HG03135 (cell line): ENCODE measurements around the gene NSL1.
"Not testable (repeated sequence)": the region's sequence is repeated elsewhere in the genome, so short reads cannot be mapped to it uniquely, and the experiment has no call there.

Experiments
- ATAC-seq: cut with Tn5 transposase; IDR thresholded peaks from one replicate; pipeline ENCODE4 v1.9.1; 2021; ENCODE audit warnings: mild to moderate bottlenecking, moderate library complexity; ENCODE audit not compliant: unreplicated experiment

NSL1 gene

DNA sequence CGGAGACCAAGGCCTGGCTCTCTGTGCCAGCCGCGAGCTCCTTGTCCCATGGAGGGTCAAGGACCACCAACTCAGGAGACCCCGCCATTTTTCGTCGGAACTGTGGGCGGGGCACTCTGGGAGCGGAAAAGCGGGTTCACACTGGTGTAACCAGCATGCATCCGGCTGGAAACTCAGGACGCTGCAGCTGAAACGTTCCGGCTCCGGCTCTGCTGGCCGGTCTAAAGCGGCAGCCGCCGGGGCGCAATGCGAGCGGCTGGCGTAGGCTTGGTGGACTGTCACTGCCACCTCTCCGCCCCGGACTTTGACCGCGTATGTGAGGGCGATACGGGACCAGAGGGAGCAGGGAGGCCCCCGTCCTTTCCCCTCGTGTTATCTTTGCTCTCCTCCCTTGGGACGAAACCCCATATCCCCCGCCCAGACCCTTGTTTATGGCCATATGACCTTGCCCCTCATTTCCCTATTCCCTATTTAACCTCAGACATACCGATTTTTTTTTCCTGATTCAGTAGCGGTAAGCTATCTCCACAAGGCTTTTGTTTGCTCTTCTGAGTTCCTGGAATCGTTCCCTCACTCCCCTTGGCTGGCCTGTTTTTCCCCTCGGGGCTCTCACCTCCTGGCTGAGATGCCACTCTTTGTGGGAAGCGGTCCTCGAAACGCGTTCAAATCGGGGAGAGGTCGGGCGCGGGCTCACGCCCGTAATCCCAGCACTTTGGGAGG is at the start of gene NSL1, which contains the start of gene TATDN3:
NSL1 (minus strand) TSS at position 102 of the 720 bp plus-strand sequence; CDS start at position 88, 14 bp downstream.
TATDN3 (plus strand) TSS at position 219 of the 720 bp plus-strand sequence; CDS start at position 247, 28 bp downstream.
- ATAC-seq = peak; percentile 64

DNA sequence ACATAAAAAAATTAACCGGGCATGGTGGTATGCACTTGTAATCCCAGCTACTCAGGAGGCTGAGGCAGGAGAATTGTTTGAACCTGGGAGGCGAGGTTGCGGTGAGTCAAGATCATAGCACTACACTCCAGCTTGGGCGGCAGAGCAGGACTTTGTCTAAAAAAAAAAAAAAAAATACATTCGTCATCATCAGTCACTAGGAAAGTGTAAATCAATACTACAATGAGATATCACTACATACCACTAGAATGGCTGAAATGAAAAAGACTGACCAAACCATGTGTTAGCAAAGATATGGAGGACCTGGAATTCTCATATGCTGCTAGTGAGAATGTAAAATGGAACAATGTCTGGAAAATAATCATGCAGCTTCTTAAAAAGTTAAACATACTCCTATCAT is 46.6 kb upstream of the NSL1 start:
- ATAC-seq = no peak

DNA sequence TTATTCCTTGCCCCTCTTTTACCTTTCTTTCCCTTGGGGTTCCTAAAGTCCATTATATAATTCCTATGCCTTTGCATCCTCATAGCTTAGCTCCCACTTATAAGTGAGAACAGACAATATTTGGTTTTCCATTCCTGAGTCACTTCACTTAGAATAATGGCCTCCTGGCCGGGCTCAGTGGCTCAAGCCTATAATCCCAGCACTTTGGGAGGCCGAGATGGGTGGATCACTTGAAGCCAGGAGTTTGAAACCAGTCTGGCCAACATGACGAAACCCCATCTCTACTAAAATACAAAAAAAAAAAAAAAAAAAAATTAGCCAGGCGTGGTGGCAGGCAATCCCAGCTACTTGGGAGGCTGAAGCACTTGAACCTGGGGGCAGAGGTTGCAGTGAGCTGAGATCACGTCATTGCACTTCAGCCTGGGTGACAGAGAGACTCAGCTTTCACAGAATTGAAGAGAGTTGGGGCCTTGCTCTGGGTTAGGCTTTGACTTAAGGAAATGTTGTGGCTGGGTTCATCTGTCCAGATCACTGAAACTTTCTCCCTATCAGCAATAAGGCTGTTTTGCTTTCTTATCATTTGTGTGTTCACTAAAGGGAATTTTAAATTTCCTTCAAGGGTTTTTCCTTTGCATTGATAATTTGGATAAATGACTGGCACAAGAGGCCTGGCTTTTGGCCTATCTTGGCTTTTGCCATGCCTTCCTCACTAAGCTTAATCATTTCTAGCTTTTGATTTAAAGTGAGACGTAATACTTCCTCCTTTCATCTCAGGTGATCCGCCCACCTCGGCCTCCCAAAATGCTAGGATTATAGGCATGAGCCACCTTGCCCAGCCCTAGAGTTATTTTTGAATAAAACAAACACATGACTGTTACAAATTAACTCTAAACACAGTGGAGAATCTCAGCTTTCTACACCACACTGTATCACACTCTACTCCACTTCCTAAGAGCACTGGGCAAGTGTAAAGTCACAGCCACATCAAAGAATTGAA is 41.9 kb upstream of the NSL1 start:
- not testable (repeated sequence) for ATAC-seq

- ATAC-seq = no peak
These were observed 36.8 kb upstream of the NSL1 start for GRCh38 chr1:212828395-212828794.

- no peak for ATAC-seq
These were observed 36.3 kb upstream of the NSL1 start for GRCh38 chr1:212827831-212828278.

DNA sequence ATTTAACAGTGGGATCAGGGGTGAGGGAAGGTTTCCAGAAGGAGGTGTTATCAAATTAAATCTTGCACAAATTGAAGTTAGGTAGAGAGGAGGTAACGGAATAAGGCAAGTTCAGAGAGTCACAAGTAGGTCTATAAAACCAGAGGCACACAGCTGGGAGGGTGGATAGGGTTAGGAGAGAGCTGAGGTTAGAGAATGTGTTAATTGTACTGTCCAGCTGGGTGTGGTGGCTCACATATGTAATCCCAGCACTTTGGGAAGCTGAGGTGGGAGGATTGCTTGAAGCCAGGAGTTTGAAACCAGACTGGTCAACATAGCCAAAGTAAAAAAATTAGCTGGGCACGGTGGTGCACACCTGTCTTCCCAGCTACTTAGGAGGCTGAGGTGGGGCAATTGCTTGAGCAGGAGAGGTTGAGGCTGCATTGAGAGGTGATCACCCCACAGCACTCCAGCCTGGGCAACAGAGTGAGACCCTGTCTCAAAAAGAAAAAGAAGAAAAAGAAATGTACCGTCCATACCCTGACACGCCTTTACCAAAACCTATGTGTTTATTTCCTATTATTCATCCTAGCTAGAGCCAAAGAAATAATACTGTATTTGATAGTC is 35.7 kb upstream of the NSL1 start:
- no peak for ATAC-seq

GRCh38 chr1:212825798-212826452 is 34.3 kb upstream of the NSL1 start:
- ATAC-seq = no peak

GRCh38 chr1:212824201-212824600 is 32.6 kb upstream of the NSL1 start:
- ATAC-seq = no peak

- no peak for ATAC-seq
These were observed 31.4 kb upstream of the NSL1 start for GRCh38 chr1:212822956-212823355.

DNA sequence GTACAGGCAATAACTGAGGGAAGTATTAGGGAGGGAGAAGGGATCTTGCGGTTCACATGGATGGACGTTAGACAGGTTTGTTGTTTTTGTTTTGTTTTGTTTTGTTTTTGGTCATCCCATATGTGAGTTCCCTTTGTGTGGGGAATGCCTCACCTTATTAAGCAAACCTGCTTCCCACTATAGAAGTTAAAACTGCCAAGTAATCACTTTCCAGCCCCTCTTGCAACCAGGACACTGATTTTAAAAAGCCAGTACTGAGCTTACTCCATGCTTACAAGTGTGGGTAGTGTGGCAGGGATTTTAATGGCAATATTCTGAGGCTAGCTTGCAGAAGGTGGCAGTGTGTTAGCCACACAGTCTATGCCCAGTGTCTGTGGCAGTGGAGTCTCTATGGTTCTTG is 29.4 kb upstream of the NSL1 start:
- no peak for ATAC-seq

DNA sequence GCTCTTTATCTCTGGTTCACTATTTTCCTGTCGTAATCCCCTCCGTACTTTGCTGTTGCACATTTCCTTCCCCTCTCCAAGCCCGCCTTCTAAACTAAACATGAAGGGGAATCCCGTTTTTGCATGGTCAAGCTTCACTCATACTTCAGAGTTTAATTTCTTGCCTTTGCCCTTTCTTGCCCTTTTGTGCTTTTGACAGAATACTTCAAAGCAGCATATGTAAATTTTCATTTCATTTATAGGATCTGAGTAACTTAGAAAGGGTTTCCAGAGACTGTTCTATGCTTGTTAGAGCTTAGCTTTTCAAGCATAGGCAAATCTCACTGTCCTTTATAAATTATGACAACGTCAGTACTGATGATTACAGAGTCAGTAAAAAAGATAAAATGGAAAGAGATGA is 28.1 kb upstream of the NSL1 start:
- no peak for ATAC-seq

DNA sequence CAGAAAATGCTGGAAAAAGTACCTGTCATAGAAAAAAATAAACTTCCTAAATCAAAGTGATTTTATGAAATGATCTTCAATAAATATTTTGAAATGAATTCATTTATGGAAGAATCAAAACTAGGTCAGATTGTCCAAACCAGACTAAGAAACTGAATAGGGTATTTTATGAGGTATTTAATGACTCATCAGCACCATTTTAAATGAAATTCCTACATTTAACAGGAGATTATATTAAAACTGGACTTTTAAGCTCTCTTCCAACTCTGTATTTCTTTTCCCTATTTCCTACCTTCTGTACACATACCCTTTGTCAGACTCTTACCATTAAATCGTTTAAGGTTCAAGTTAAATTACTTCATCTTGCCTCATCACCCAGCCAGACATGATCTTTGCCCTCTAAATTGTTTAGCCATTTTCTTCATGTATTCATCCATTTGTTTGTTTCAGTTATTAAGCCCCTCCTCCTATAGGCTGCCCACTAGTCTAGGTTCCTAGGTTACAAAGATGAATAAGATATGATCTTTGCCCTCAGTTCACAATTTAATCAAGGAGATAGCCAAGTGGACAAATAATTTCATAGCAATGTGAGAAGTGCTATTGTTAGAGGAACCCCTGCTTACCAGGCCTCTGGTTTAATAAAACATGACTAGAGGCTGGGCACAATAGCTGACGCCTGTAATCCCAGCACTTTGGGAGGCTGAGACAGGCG is 25.1 kb upstream of the NSL1 start:
- ATAC-seq = no peak

- ATAC-seq = no peak
These were observed 23.2 kb upstream of the NSL1 start for GRCh38 chr1:212814537-212815334.

DNA sequence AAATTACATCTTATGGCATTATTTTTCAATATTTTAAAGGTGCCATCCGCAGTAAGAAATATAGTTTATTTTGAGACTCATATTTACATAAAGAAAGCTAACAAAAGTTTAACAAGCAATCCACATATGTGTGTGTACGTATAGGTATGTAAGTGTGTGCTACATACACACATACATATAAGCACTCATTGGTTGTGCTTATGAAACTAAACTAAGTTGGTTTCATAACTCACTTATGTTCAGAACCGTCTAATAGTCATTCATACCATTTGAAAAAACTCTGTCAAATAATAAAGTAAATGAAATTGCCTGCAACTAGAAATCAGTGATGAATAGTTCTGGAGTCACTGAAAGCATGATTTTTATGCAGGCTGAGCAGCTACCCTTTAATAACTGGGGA is 14.2 kb upstream of the NSL1 start:
- no peak for ATAC-seq

DNA sequence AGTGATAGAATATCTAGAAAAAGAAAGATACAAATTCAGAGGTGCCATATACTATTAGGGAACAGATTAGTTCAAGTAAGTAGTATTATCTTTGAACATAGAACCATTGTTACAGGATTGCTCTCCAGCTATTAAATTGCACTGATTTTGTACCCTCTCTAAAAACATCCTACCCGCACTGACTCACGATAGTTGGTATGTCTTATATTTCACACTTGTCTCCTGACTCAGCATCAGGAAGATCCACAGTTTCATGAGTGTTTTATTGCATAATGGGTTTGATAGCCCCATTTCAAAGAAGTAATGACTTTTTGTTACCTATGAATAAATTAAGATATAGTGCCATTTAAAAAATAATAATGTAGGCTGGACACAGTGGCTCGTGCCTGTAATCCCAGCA is 6.1 kb upstream of the NSL1 start:
- ATAC-seq = no peak

GRCh38 chr1:212794561-212795014 is 3.0 kb upstream of the NSL1 start:
- ATAC-seq = peak; percentile 81

- ATAC-seq = no peak
These were observed 875 bp upstream of the NSL1 start for GRCh38 chr1:212792396-212792908.

DNA sequence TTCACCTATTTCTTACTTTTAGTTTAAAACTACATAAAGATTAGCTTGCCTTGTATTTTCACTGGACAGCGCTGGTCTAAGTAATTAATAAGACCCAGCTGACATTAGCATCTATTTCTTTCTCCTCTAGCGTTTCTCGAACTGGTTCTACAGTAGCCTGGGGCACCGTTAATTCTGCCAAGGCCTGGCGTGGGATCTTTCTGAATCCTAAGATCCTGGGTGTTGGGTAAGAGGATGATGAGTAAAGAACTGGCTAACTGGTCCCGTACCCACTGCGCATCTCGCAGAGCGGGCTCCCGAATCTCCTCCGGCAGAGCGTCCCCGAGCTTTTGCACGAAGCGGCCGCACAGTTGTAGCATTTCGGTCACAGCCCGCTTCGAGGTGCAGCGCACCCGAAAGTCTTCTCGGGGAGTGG is 309 bp downstream of the NSL1 start:
- ATAC-seq = peak; percentile 33

GRCh38 chr1:212785871-212786270 is 5.7 kb downstream of the NSL1 start:
- ATAC-seq = no peak
